CD4-positive, alpha-beta T cell treated with Interleukin-12 subunit alpha and Interleukin-12 subunit beta, for 1 hour (primary cell): ENCODE data around the gene NIPAL3.

ENCODE experiments used
- DNase-seq: peaks from one replicate; pipeline ENCODE4 v3.0.0-alpha.2; 2020

Gene NIPAL3

GRCh38 chr1:24415334-24415909 lies at the start of gene NIPAL3:
TSS of gene NIPAL3 (plus strand) at chr1:24415802. CDS start at chr1:24419548, 3,746 bp downstream.
- DNase-seq: peak; percentile 98

DNA sequence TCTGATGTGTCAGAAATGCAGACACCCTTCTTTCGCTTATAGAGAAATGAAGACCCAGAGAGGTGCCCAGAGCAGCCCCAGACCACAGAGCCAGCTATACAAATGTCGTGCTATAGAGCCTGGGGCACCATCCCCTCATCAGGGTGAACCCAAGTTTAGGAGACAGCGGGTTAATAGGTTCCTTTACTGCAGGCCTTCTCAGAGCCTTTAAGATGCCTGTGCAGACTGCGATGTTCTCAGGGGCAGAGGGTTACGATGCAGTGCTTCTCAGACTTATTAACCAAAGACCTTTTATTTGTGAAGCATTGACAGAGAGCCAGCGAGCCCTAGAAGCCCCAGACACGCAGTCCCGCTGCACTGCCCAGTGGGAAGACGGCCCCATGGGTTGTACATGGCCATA lies 48.9 kb upstream of the NIPAL3 start:
- no peak for DNase-seq

DNA sequence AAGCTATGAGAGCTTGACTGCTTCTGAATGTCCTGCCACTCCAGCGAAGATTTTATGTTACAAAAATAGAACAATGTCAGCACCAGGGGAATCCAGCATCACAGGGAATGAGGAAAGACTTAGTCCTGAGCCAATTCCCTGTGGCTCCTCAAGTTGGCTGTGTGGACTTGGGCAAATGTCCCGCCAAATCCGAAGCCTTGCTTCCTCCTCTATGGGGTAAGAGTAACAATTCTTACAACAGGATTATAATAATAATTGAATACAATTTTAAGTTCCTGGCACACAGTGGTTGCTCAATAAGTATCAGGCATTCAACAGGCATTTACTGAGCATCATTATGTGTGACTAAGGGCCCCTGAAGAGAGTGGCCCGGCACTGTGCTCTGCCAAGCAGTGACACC lies 46.4 kb upstream of the NIPAL3 start:
- DNase-seq: no peak

GRCh38 chr1:24369801-24370200 lies 45.8 kb upstream of the NIPAL3 start:
- DNase-seq: no peak

DNA sequence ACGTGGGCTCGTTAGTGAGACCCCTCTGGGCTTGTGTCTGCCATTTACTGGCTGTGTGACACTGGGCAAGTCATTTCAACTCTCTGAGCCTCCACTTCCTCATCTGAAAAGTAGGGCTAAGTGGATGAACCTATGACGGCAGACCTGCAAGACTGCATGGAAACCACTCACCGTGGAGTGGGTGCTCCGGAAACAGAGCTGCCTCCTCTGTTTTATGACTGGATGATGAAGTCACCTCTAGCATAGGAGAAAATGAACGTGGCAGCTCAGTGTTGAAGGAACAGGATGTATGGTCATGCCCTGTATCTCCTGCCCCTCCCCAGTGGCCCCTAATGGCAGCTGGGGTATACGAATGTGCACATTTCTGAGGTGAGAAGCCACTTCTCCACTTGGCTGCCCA lies 42.6 kb upstream of the NIPAL3 start:
- no peak for DNase-seq

- DNase-seq: no peak
Measured at GRCh38 chr1:24373710-24374109, 41.9 kb upstream of the NIPAL3 start.

DNA sequence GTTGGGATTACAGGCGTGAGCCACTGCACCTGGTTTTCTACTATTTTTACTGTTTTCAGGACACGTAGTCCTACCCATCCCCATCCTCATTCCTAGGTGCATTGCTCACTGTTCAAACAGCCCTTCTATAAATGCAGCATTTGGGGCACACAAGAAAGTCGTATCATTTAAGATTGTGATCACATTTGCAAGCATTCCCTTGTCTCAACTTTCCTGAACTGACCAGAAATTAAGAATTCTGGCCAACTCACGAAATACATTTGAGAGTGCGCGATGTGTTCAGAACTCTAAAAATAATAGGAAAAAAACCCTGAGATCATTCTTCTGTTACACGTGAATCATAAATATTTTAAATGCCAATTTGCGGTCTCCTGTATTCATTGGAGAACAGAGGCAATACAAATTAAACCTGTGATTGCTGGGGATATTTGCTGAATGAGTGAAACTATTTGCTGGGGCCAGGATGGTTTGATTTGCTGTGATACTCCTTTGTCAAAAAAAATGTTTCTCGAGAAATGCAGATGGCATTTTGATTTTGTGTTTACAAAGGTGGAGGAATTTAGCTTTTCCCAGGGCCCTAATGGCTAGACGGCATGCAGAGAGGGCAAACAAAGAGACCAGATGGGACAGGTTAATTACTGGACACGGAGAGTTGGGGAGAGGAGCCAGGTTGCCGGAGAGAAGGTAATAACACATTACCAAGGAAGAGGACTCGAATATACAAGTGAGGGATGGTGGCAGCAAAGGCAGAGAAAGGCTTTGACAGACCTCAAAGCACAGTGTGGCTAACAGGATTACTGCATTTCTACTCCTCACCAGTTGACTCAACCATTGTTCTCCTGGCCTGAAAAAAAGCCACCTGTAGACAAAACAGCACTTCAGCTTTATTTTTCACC lies 40.5 kb upstream of the NIPAL3 start:
- no peak for DNase-seq

- no peak for DNase-seq
Measured at GRCh38 chr1:24379733-24380315, 35.8 kb upstream of the NIPAL3 start.

DNA sequence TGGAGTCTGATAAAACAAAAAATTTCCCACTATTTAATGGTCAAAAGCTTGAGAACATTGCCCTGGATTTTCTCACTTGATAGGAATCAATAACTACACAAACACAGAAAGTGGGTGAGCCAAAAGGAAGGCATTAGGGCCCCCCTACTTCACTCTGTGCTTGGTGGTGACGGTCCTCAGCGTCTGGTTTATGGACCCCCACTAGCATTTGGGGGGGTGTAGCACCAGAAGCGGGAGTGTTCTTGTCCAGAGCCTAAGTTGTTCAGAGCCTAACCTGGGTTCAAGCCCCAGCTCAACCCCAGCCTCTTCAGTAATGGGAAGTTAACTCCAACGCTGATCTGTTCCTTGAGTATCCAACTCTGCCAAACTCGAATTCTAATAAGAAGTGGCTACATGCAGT lies 35.1 kb upstream of the NIPAL3 start:
- DNase-seq: no peak

- no peak for DNase-seq
Measured at GRCh38 chr1:24381256-24381655, 34.3 kb upstream of the NIPAL3 start.

GRCh38 chr1:24382165-24382577 lies 33.4 kb upstream of the NIPAL3 start:
- no peak for DNase-seq

DNA sequence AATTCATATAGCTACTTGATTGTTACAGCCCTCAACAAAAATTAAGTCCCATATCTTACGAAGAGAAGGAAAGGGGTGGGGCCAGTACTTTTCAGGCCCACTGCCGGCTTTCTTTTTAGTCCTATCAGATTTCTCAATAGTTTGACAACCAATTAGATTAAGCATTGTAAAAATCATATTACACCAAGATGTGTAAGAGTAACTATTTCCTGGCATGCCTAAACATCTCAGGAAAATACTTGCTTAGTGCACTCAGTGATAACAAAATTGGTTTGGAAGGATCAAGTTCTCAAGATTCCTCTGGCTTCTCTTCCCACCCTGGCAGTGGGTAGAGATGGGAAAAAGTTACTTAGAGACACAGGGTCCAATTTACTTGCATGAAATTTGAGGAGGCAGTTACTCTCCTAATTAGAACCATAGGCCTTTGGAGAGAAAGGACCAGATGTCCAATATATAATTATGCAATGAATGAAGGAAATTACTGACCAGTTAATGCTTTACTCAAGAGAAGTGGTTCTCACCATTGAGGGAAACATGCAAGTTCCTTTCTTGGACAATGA lies 32.1 kb upstream of the NIPAL3 start:
- DNase-seq: no peak

DNA sequence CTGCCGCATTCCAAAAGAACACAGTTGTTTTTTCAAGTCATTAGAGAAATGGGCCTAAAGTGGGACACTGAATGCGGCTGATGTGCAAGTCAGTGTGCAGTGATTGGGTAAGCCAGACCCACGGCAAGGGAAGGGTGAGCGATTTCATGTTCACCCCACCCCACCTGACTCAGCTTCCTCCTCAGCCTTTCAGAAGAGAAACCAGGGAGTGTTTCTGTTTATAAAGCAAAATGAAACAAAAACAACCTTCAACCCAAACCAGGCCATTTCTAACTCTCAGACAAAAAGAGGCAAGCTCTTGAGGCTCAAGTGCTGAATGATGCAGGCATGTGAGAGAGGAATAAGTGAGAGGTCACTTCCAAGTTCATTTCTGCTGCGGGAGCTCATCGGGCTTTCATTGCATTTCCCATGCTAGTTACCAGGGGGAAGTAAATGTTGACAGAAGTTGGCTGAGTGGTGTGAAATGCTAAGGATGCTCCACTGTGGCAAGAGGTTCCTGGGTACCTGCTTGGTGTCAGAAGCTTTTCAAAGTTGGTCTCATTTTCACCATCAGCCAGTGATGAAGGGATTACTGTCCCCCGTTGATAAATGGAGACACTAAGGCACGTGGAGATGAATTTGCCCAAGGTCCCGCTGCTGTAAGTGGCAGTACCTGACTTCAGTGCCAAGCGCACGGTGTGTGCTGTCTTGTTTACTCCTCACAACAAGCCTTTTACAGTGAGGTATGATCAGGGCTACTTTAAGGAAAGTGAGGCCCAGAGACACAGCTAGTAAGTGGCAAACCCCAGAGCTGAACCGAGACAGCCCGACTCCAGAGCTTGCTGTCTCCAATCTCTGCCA lies 31.1 kb upstream of the NIPAL3 start:
- DNase-seq: peak; percentile 24

GRCh38 chr1:24385160-24385940 lies 30.3 kb upstream of the NIPAL3 start:
- peak; percentile 29 for DNase-seq

GRCh38 chr1:24386241-24386640 lies 29.4 kb upstream of the NIPAL3 start:
- no peak for DNase-seq

GRCh38 chr1:24386931-24387330 lies 28.7 kb upstream of the NIPAL3 start:
- DNase-seq: no peak

DNA sequence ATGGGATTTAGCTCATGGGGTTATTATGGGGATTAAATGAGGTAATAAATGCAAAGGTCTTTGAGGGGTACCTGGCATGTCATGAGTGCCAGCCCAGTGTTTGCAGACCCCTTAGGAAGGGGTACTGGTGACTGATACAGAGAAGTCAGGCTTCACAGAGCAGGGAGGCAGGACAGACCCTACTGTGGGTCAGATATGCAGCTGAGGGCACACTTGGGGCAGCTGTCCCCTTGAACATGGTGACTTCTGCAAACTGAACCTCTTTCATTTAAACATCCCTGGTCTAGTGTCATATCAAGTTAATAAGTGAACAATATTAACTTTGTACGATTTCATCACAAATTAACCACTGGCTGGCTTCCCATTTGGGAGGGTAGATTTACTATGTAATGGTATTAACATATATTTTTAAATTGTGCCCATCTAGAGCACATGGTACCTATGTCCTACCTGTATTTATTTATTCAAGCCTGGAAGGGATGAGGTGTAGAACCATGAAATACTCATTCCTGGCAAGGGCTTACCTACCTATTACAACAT lies 27.9 kb upstream of the NIPAL3 start:
- no peak for DNase-seq

- no peak for DNase-seq
Measured at GRCh38 chr1:24388331-24388885, 27.2 kb upstream of the NIPAL3 start.

- no peak for DNase-seq
Measured at GRCh38 chr1:24389231-24389678, 26.3 kb upstream of the NIPAL3 start.

DNA sequence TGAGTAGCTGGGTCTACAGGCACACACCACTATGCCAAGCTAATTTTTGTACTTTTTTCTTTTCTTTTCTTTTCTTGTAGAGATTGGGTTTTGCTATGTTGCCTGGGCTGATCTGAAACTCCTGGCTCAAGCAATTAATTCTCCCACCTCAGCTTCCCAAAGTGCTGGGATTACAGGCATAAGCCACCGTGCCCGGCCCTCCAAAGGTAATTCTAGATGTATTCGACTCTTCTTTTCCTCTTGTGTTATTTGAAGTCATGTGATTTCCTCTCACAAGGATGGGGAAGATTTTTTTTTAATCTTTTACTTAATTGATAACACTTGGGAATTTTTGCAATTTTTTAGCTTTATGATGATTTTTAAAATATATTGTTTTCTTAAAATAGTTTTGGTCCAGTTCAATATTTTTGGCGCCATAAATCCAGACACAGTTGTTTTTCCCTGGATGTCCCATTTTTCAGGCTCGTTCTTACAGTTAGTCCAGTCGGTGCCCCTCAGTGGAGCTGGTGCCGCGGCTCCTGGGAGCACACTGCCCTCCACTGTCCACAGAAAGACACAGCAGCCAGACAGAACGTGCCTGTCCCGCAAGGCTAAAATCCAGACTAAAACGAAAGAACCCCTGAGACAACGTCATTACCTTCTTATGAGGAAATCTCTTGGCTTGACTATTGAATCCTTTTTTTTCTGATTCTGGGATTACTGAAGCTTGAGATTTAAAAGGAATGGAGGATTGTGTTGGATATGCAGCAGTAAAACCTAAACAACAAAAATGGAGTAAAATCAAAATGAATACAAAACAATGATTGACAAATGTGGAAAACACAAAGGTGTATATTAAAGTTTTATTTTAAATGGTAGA lies 24.4 kb upstream of the NIPAL3 start:
- DNase-seq: peak; percentile 82
